EH (cell line): Measurements from ENCODE around the gene WSCD1.

ENCODE experiments used
- DNase-seq: peaks from one replicate; pipeline ENCODE4 v3.0.0-alpha.2; 2015; ENCODE audit warnings: low read depth

WSCD1 gene

DNA sequence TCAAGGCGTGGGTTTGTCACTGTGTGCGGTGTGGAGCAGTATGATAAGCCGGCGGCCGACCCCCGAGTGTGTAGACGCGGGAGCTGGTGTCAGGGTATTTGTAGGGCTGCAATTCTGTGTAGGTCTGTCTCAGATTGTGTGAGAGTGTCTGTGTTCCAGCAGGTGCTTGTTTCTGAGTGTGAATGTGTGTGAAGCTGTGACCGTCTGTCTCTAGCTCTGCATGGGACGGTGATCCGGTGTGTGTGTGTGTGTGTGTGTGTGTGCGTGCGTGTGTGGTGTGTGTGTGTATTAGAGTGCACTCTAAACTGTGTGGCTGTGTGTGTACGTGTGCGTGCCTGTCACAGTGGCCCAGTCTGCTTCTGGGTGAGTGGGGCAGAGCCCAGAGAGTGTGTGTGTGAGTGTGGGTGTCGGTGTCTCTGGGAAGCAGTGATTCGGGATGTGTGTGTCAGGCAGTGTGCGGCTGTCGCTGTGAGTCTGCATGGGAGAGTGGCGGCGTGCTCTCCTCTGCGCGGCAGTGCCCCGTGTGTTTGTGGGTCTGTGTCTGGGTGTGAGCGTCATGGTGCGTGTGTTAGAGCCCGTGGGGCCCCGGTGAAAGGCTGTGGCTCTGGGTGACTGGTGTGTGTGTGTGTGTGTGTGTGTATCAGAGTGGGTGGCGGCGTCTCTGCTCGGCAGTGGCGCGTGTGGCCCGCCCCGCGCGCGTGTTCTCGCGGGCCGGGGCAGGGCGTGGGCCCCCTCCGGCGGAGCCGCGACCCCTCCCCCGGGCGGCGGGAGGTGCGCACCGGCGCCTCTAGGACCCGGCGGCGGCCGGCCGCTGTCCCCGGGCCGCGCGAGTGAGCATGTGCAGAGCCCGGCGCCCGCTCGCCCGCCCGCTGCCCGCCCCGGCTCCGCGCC, at the start of gene WSCD1:
WSCD1 (plus strand) TSS at position 841 of the 891 bp plus-strand sequence. CDS start 10,280 bp downstream, outside the sequence.
- peak; percentile 2 for DNase-seq

DNA sequence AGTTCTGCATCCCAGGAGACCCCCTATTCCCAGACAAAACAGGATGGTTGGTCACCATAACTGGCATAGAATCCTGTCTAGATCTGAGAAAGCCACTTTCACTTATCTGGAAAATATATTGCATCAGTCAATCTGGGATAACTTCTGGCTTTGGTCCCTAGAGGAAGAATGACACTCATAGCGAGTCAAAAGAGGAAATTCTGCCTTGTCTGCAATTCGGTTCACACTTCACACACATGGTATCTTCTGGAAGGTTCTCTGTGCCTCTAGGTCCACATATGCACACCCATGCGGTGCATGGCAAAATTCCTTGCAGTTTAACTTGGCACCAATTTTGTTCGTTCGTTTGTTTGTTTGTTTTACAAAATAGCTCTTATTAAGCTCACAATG, 49.2 kb upstream of the WSCD1 start:
- DNase-seq = no peak

GRCh38 chr17:6021627-6022026, 48.6 kb upstream of the WSCD1 start:
- no peak for DNase-seq

- DNase-seq = no peak
Measured at GRCh38 chr17:6023036-6023831, 46.9 kb upstream of the WSCD1 start.

GRCh38 chr17:6024576-6024975, 45.6 kb upstream of the WSCD1 start:
- no peak for DNase-seq

GRCh38 chr17:6027342-6028024, 42.7 kb upstream of the WSCD1 start:
- no peak for DNase-seq

GRCh38 chr17:6028294-6028693, 41.9 kb upstream of the WSCD1 start:
- no peak for DNase-seq

DNA sequence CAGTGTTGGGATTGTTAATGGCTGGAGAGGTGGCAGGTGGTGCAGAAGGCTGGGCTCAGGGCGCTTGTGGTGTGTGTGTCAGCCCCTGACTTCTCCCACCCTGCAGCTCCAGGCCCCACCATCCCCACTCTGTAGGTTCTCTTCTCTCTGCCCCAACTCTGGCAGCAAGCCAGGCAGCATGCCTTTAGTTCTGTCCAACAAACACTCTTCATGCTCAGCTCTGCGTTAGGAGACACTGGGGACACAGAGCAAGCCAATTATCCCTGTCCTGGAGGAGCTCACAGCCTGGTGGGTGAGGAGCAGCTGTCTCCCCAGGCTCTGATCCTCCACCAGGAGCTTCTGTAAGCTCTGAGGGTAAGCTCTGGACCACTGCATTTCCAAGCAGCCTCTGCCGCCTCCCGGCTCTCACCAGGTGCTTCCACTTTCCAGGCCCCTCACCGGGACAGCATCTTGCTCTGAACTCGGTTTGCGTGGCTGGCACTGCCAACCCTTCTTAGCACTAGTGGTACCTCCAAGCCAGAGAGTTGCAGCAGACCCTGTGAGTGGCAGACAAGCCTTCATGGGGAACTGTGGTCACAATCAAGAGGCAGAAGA, 34.3 kb upstream of the WSCD1 start:
- DNase-seq = no peak

- no peak for DNase-seq
Measured at GRCh38 chr17:6040504-6040903, 29.7 kb upstream of the WSCD1 start.

DNA sequence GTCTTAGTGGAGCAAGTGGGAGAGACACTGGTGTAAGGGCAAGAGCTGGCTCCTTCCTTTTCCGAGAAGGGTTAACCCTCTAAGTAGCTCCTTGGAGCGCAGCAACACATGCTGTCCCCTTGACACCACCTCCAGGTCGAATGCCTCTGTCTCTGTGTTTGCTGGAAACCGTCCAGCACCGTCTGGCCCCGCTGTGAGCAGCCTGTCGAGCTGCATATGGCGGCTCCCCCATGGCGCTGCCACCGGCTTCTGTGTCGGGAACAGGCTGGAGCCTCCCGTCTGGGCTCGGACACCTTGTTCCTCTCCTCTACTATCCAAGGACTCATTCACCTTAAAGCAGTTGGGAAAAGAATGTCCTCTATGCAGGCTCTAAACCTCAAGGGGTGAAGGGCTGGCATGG, 28.9 kb upstream of the WSCD1 start:
- no peak for DNase-seq

DNA sequence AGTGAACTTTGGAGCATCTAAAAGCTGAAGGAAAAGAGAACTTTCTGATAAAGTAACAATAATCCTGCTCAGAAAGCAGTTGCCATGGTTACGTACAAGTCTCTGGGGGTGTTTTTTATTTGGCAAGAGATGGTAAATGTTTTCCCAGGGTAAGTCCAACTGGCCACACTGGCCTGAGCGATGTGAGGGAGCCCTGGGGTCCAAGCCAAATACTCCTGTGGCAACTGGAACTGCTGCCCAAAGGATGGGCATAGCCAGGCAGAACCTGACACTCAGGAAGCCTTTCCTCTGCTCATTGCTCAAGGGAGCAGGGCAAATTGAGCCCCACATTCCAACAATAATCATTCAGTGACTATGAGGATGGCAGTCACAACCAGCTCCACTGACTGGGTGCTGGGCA, 26.8 kb upstream of the WSCD1 start:
- no peak for DNase-seq

- no peak for DNase-seq
Measured at GRCh38 chr17:6044261-6044660, 25.9 kb upstream of the WSCD1 start.

GRCh38 chr17:6045621-6046357, 24.4 kb upstream of the WSCD1 start:
- DNase-seq = peak; percentile 6

DNA sequence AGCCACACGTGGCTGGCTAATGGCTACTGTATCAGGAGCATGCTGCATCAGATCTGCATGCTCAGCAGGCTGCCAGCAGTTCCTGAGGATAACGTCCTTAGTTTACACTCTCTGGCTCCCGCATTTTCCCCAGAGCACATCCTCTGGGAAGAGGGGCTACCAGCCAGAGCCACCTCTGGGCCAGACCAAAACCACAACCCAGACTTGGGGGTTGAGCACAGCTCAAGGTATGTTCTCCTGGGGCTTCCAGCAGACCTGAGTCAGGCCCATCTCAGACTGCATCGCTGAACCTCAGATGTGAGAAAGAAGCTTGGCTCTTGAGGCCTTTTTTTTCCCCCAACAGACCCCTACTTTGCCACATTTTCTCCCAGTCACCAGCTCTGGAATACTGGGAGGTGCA, 23.7 kb upstream of the WSCD1 start:
- DNase-seq = no peak

- DNase-seq = no peak
Measured at GRCh38 chr17:6046931-6047330, 23.2 kb upstream of the WSCD1 start.

DNA sequence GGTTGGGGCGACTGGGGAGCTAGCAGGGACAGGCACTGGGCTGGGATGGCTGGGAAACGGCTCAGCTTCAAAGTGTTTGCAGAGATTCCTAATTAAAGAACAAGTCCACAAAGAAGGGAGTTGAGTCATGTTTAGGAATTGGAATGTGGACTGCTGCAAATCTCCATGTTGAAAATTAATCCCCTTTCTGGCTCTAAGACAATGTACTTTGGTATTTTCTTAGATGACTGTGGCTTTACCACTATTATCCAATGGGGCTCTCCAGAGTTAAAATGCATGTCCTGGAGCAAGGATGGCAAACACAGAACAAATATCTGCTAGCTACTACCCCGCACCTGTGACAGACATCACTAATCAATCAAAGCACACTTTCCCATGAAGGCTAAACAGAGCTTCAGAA, 22.2 kb upstream of the WSCD1 start:
- DNase-seq = peak; percentile 48

DNA sequence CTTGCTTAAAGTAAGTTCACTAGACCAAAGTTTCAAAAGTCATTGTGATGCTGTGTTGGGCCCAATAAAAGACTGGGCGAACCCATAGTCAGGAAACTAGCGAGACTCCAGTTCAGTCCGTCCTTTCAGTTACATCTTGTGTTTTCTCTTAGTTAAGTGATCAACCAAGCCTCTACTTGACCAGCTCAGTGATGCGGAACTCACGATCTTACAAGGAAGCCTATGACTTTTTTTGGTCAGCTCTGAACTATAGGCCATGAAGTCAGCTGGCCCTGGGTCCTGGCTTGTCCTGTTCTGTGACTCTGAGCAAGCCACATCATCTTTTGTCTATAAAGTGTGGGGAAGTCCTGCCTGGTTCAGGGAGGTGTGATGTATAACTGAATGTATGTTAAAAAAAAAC, 21.7 kb upstream of the WSCD1 start:
- no peak for DNase-seq

GRCh38 chr17:6052926-6053325, 17.3 kb upstream of the WSCD1 start:
- DNase-seq = no peak

DNA sequence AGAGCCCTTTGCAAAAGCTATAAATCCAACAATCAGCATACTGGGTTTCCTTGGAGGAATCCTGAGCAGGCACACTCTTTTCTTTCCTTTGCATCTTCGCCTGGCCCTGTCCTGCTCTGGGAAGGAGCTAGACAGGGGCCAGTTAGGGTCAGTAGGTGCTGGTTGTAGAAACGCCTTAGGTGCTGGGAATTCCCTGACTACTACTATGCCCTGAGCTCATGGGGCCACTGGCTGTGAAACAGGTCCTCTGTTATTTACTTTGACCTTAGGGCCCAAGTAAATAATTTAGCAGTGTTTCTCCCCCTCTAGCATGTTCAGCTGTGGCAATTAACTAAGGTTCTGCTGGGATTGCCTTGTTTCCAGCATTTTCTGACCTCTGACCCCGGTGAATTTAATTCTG, 15.8 kb upstream of the WSCD1 start:
- DNase-seq = no peak

GRCh38 chr17:6056104-6056503, 14.1 kb upstream of the WSCD1 start:
- DNase-seq = no peak

GRCh38 chr17:6057562-6057961, 12.6 kb upstream of the WSCD1 start:
- no peak for DNase-seq

DNA sequence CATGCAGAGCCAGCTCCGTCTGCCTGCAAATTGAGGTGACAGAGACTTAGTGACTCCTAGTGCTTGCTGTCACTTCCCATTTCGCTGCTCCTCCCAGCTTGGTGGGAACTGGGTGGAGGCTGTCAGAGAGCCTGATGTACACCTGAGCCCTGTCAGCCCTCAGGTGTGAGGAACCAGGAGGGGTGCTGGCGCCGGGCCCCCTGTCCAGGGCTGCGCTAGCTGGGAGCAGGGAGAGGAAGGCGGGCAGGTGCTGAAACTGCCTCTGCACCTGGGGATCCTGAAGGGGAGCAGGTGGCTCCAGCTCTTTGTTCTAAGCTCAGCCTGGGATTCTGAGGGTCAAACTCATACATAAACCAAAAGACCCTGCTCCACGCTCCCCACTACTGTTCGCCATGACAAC, 10.8 kb upstream of the WSCD1 start:
- no peak for DNase-seq
